H1 (cell line): ENCODE results near the gene CFLAR. TPM values are rescaled to one million over a fixed set of nuclear protein-coding genes. Genes with fewer than 3 reads are reported as not detected.

Experiments used
- BACH1 ChIP-seq: IDR thresholded peaks from 2 replicates; pipeline ENCODE4 v1.6.1; 2012; ENCODE audit warnings: low read length, improper control_type of control experiment
- BCL11A ChIP-seq, 2 experiments: IDR thresholded peaks; one replicate each; pipeline ENCODE4 v1.6.1; 2011; ENCODE audit warnings: low read depth in 2 of 2, low read length in 2 of 2, mild to moderate bottlenecking in 2 of 2
- CHD1 ChIP-seq: IDR thresholded peaks from 2 replicates; pipeline ENCODE4 v1.6.1; 2012; ENCODE audit warnings: low read depth, low read length, improper control_type of control experiment
- CHD2 ChIP-seq: IDR thresholded peaks from 2 replicates; pipeline ENCODE4 v1.6.1; 2012; ENCODE audit warnings: low read length, improper control_type of control experiment
- EP300 ChIP-seq, 2 experiments: IDR thresholded peaks; 1 replicate in 1 of 2; 2 replicates in 1 of 2; pipeline ENCODE4 v1.6.1; 2011 to 2012; ENCODE audit warnings: low read depth in 2 of 2, low read length in 2 of 2, mild to moderate bottlenecking in 2 of 2, borderline replicate concordance in 1 of 2, inconsistent platforms in 1 of 2, moderate library complexity in 1 of 2
- FOSL1 ChIP-seq: IDR thresholded peaks from 2 replicates; pipeline ENCODE4 v1.6.1; 2011; ENCODE audit warnings: mild to moderate bottlenecking, low read depth, low read length, moderate library complexity; ENCODE audit not compliant: insufficient read depth
- GTF2F1 ChIP-seq: IDR thresholded peaks from 2 replicates; pipeline ENCODE4 v1.6.1; 2012; ENCODE audit warnings: low read depth, low read length, improper control_type of control experiment, borderline replicate concordance
- HDAC2 ChIP-seq, 2 experiments: fragments of 300-600 bp in 1 of 2; sonication (generic) in 1 of 2; IDR thresholded peaks; 2 replicates each; pipeline ENCODE4 v1.6.1; 2011 to 2012; ENCODE audit warnings: low read depth in 2 of 2, low read length in 2 of 2, mild to moderate bottlenecking in 2 of 2, moderate library complexity in 2 of 2, borderline replicate concordance in 1 of 2, inconsistent platforms in 1 of 2
- NRF1 ChIP-seq: IDR thresholded peaks from 2 replicates; pipeline ENCODE4 v1.6.1; 2011; ENCODE audit warnings: mild to moderate bottlenecking, low read depth, low read length, improper control_type of control experiment
- PHF8 ChIP-seq: fragments of 200-600 bp; sonication (generic); conservative IDR thresholded peaks from 2 replicates; pipeline ENCODE4 v1.7.1; 2012; ENCODE audit warnings: low read depth, mild to moderate bottlenecking, inconsistent platforms, low read length, moderate library complexity
- POLR2A ChIP-seq, 2 experiments: IDR thresholded peaks; 1 replicate in 1 of 2; 2 replicates in 1 of 2; pipeline ENCODE4 v1.6.1; 2011; ENCODE audit warnings: low read depth in 2 of 2, low read length in 2 of 2, mild to moderate bottlenecking in 2 of 2; ENCODE audit errors: control extremely low read depth in 1 of 2
- RBBP5 ChIP-seq: IDR thresholded peaks from 2 replicates; pipeline ENCODE4 v1.7.1; 2012; ENCODE audit warnings: low read depth, mild to moderate bottlenecking, inconsistent platforms, low read length, moderate library complexity, borderline replicate concordance
- SAP30 ChIP-seq: fragments of 300-600 bp; sonication (generic); IDR thresholded peaks from 2 replicates; pipeline ENCODE4 v1.7.1; 2012; ENCODE audit warnings: low read length, moderate library complexity, mild to moderate bottlenecking, inconsistent platforms; ENCODE audit not compliant: insufficient read depth, insufficient replicate concordance
- SIN3A ChIP-seq, 2 experiments: IDR thresholded peaks in 1 of 2; conservative IDR thresholded peaks in 1 of 2; 2 replicates each; pipeline ENCODE4 v1.6.1; 2011 to 2012; ENCODE audit warnings: low read length in 2 of 2, improper control_type of control experiment in 1 of 2, low read depth in 1 of 2, mild to moderate bottlenecking in 1 of 2
- SP1 ChIP-seq: IDR thresholded peaks from 2 replicates; pipeline ENCODE4 v1.6.1; 2011; ENCODE audit warnings: low read depth, low read length
- SUZ12 ChIP-seq: fragments of 200-600 bp; sonication (generic); IDR thresholded peaks from 2 replicates; pipeline ENCODE4 v1.6.1; 2012; ENCODE audit warnings: mild to moderate bottlenecking, inconsistent platforms, low read length, moderate library complexity, mixed read lengths
- TBP ChIP-seq: IDR thresholded peaks from 2 replicates; pipeline ENCODE4 v1.6.1; 2011; ENCODE audit warnings: low read depth, low read length, improper control_type of control experiment
- YY1 ChIP-seq: IDR thresholded peaks from 2 replicates; pipeline ENCODE4 v1.6.1; 2011; ENCODE audit warnings: low read depth, mild to moderate bottlenecking, low read length
- polyA plus RNA-seq, 7 experiments: library from polyadenylated mRNA; depleted of rRNA in 3 of 7; stranded (reverse) in 5 of 7; unstranded in 2 of 7; fragments of >200 nt in 5 of 7; fragments of 200-250 nt in 2 of 7; gene quantifications; 1 replicate in 5 of 7; 2 replicates in 1 of 7; 4 replicates in 1 of 7; pipeline versions ENCODE4 v1.2.1 to v1.2.3, GENCODE V29; 2011 to 2013; ENCODE audit warnings: missing spikeins in 2 of 7, mixed read lengths in 2 of 7
- total RNA-seq: library from RNA; stranded (reverse); fragmentation: NEBNext Ultra II Directional; extraction: Animal tissue kit (Norgen Biotek cat#: 25700); gene quantifications from 2 replicates; pipeline ENCODE4 v1.2.1, GENCODE V29; 2021
- TF ChIP-seq, protein P1 (sequence below), 3 experiments: IDR thresholded peaks; 1 replicate in 2 of 3; 2 replicates in 1 of 3; pipeline versions ENCODE4 v1.5.1 to v1.6.1; 2011; ENCODE audit warnings: low read length in 3 of 3, mild to moderate bottlenecking in 3 of 3, inconsistent platforms in 2 of 3, low read depth in 1 of 3, moderate library complexity in 1 of 3; ENCODE audit not compliant: insufficient read depth in 1 of 3; ENCODE audit errors: control extremely low read depth in 1 of 3
- TF ChIP-seq, protein P2 (sequence below): IDR thresholded peaks from 2 replicates; pipeline ENCODE4 v1.6.1; 2012; ENCODE audit warnings: inconsistent platforms

Gene CFLAR
- total and polyA plus RNA-seq, 2 of the 8 experiments (the other 6 are each of a cell fraction or from before 2014, with no cell fraction given) = 1.1 to 3.9 TPM

DNA sequence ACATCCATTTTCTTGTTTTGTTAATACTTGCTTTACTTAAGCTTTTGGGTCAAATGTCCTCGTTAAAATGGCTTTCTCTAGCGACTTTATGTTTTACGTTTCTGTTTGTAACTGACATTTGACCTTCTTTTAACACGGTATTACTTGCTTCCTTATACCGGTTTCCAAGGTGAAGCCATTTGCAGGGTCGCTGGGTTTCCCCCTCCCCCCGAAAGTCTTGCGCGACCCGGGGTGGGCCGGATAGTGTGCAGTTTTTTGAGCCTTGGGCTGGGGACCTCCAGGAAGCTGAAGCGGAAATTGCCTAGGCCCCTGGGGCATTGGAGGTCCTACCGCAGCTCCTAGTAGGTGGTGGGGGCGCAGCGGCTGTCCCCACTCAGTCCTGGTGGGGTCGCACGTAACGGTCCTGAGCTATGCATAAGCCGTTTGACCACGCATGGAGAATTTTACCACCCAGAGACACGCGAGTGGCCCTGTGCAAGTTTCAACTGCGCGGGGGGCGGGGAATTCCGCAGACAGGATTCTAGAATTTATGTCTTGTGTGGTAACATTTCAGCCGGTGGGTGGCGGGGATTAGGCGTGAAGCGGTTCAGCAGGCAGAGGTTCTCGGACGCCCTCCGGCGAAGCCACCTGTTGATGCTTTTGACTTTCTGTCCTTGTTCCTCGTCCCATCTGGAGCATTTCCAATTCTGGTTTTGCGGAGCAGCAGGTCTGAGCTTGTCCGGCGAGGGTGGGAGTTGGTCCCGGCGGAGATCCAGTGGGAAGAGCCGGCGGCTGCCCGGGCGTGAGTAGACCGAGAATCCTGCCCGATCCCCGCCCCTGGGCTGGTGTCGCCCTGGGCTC, 2.4 kb downstream of the CFLAR start (continued):
- TF ChIP-seq, protein P1, sequence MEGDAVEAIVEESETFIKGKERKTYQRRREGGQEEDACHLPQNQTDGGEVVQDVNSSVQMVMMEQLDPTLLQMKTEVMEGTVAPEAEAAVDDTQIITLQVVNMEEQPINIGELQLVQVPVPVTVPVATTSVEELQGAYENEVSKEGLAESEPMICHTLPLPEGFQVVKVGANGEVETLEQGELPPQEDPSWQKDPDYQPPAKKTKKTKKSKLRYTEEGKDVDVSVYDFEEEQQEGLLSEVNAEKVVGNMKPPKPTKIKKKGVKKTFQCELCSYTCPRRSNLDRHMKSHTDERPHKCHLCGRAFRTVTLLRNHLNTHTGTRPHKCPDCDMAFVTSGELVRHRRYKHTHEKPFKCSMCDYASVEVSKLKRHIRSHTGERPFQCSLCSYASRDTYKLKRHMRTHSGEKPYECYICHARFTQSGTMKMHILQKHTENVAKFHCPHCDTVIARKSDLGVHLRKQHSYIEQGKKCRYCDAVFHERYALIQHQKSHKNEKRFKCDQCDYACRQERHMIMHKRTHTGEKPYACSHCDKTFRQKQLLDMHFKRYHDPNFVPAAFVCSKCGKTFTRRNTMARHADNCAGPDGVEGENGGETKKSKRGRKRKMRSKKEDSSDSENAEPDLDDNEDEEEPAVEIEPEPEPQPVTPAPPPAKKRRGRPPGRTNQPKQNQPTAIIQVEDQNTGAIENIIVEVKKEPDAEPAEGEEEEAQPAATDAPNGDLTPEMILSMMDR (IDR thresholded peaks at IDR 0.05; ENCODE audit: control extremely low read depth in 1 of 3, insufficient read depth in 1 of 3, low read depth in 1 of 3, low read length in 3 of 3) = peak; percentile 12 to 42 (median 22)
- TF ChIP-seq BCL11A (IDR thresholded peaks at IDR 0.05; ENCODE audit: low read depth in 2 of 2, low read length in 2 of 2) (no peak), TBP (peak; percentile 34; the same call in 1 of the 2 replicates), RBBP5 (no peak), CHD1 (no peak), FOSL1 (no peak), SIN3A (conservative IDR thresholded peaks at IDR 0.05 in 1 of 2, IDR thresholded peaks at IDR 0.05 in 1 of 2; ENCODE audit: low read depth in 1 of 2, low read length in 2 of 2) (no peak; a peak in 1 of 4 replicates), BACH1 (peak; percentile 70), YY1 (no peak), HDAC2 (IDR thresholded peaks at IDR 0.05; ENCODE audit: borderline replicate concordance in 1 of 2, low read depth in 2 of 2, low read length in 2 of 2) (no peak), SUZ12 (no peak), GTF2F1 (no peak), SP1 (no peak), CHD2 (no peak), SAP30 (no peak), EP300 (IDR thresholded peaks at IDR 0.05; ENCODE audit: borderline replicate concordance in 1 of 2, low read depth in 2 of 2, low read length in 2 of 2) (no peak), PHF8 (no peak; the same call in 1 of the 2 replicates), NRF1 (no peak), POLR2A (IDR thresholded peaks at IDR 0.05; ENCODE audit: control extremely low read depth in 1 of 2, low read depth in 2 of 2, low read length in 2 of 2) (no peak; a peak in 1 of 3 replicates)
- TF ChIP-seq, protein P2, sequence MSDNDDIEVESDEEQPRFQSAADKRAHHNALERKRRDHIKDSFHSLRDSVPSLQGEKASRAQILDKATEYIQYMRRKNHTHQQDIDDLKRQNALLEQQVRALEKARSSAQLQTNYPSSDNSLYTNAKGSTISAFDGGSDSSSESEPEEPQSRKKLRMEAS = peak; percentile 20; the same call in 1 of the 2 replicates
